Measurements from ENCODE around the gene ZNF267.

GRCh38 chr16:31872201-31872600 is 1.4 kb upstream of the ZNF267 start:
- TF ChIP-seq CTCF (IDR thresholded peaks at IDR 0.05), result no peak
- TF ChIP-seq POLR2A (IDR thresholded peaks at IDR 0.05), result no peak

All from body of pancreas (tissue), 4 donors.